PFSK-1 (cell line): ENCODE data around the gene GNPTAB.

Source experiments
- FOXP2 ChIP-seq: optimal IDR thresholded peaks from 2 replicates; pipeline ENCODE3; 2011; ENCODE audit warnings: borderline replicate concordance, control low read depth, inconsistent platforms; ENCODE audit not compliant: insufficient read depth; ENCODE audit errors: extremely low read length, extremely low read depth
- POLR2AphosphoS5 ChIP-seq: IDR thresholded peaks from 2 replicates; pipeline ENCODE4 v1.6.1; 2012; ENCODE audit warnings: low read depth, mild to moderate bottlenecking, control low read depth, low read length, moderate library complexity
- REST ChIP-seq, 2 experiments: IDR thresholded peaks; 2 replicates each; pipeline versions ENCODE4 v1.6.1 to v1.8.0; 2011 to 2012; ENCODE audit warnings: low read depth in 2 of 2, low read length in 2 of 2, control low read depth in 1 of 2, inconsistent platforms in 1 of 2, mild to moderate bottlenecking in 1 of 2, moderate library complexity in 1 of 2; ENCODE audit not compliant: insufficient read depth in 1 of 2
- SIN3A ChIP-seq: IDR thresholded peaks from 2 replicates; pipeline ENCODE4 v1.6.1; 2012; ENCODE audit warnings: mild to moderate bottlenecking, low read length, moderate library complexity, borderline replicate concordance; ENCODE audit not compliant: insufficient read depth
- TAF1 ChIP-seq: IDR thresholded peaks from 2 replicates; pipeline ENCODE4 v1.6.1; 2012; ENCODE audit warnings: low read length, control low read depth, borderline replicate concordance; ENCODE audit not compliant: insufficient read depth

GNPTAB gene

GRCh38 chr12:101732318-101732717, 98.4 kb downstream of the GNPTAB start:
- no peak for TF ChIP-seq FOXP2
- TF ChIP-seq POLR2AphosphoS5: no peak
- no peak for TF ChIP-seq TAF1
- no peak for TF ChIP-seq REST (IDR thresholded peaks at IDR 0.05; ENCODE audit: insufficient read depth in 1 of 2, low read depth in 2 of 2, low read length in 2 of 2)
- TF ChIP-seq SIN3A: no peak

- no peak for TF ChIP-seq POLR2AphosphoS5
- TF ChIP-seq SIN3A: no peak
- no peak for TF ChIP-seq REST (IDR thresholded peaks at IDR 0.05; ENCODE audit: insufficient read depth in 1 of 2, low read depth in 2 of 2, low read length in 2 of 2)
Measured at GRCh38 chr12:101729842-101730241, 100.9 kb downstream of the GNPTAB start.

GRCh38 chr12:101727098-101727497, 103.7 kb downstream of the GNPTAB start:
- TF ChIP-seq FOXP2: no peak
- no peak for TF ChIP-seq TAF1
- TF ChIP-seq SIN3A: no peak
- TF ChIP-seq POLR2AphosphoS5: no peak
- no peak for TF ChIP-seq REST (IDR thresholded peaks at IDR 0.05; ENCODE audit: insufficient read depth in 1 of 2, low read depth in 2 of 2, low read length in 2 of 2)

- TF ChIP-seq FOXP2: no peak
- no peak for TF ChIP-seq TAF1
- TF ChIP-seq REST (IDR thresholded peaks at IDR 0.05; ENCODE audit: insufficient read depth in 1 of 2, low read depth in 2 of 2, low read length in 2 of 2): no peak
- no peak for TF ChIP-seq POLR2AphosphoS5
- no peak for TF ChIP-seq SIN3A
Measured at GRCh38 chr12:101722392-101722791, 108.4 kb downstream of the GNPTAB start.

GRCh38 chr12:101720118-101720517, 110.6 kb downstream of the GNPTAB start:
- TF ChIP-seq FOXP2 (no peak), POLR2AphosphoS5 (no peak), TAF1 (no peak), SIN3A (no peak), REST (IDR thresholded peaks at IDR 0.05; ENCODE audit: insufficient read depth in 1 of 2, low read depth in 2 of 2, low read length in 2 of 2) (no peak)
